K562 (cell line): ENCODE measurements around the gene SNX3. TPM values are rescaled to one million over a fixed set of nuclear protein-coding genes. Genes with fewer than 3 reads are reported as not detected.

Experiments
- ATF1 ChIP-seq, 2 experiments: fragments of 450-650 bp in 1 of 2; IDR thresholded peaks; 2 replicates each; pipeline ENCODE4 v1.6.1; 2016; ENCODE audit warnings: missing compliant biosample characterization in 1 of 2, missing genetic modification characterization in 1 of 2
- ATF4 ChIP-seq: fragments of 450-650 bp; formaldehyde crosslinking; IDR thresholded peaks from 2 replicates; pipeline ENCODE4 v1.4.0; 2022; ENCODE audit warnings: mild to moderate bottlenecking, moderate library complexity
- CBX5 ChIP-seq: IDR thresholded peaks from 2 replicates; pipeline ENCODE4 v1.6.1; 2014; ENCODE audit warnings: low read depth, borderline replicate concordance
- CHAMP1 ChIP-seq: fragments of 450-650 bp; IDR thresholded peaks from 2 replicates; pipeline ENCODE4 v1.6.1; 2016; ENCODE audit warnings: mild to moderate bottlenecking
- CREB1 ChIP-seq, 2 experiments: sonication (generic) in 1 of 2; formaldehyde crosslinking in 1 of 2; IDR thresholded peaks; 2 replicates each; pipeline versions ENCODE4 v1.6.1 to v1.8.0; 2012 to 2022; ENCODE audit warnings: inconsistent platforms in 1 of 2, mild to moderate bottlenecking in 1 of 2, missing genetic modification reagents in 1 of 2, moderate library complexity in 1 of 2
- E4F1 ChIP-seq: fragments of 250-450 bp; sonication (Bioruptor Pico); IDR thresholded peaks from 2 replicates; pipeline ENCODE4 v1.5.0; 2021; ENCODE audit warnings: mild to moderate bottlenecking, borderline replicate concordance
- EHMT2 ChIP-seq: fragments of 450-650 bp; IDR thresholded peaks from 2 replicates; pipeline ENCODE4 v1.6.1; 2018; ENCODE audit warnings: antibody characterized with exemption
- GATA2 ChIP-seq: sonication (generic); formaldehyde crosslinking; IDR thresholded peaks from 2 replicates; pipeline ENCODE4 v1.4.0; 2020; ENCODE audit warnings: mild to moderate bottlenecking, missing genetic modification reagents
- KAT2B ChIP-seq: IDR thresholded peaks from one replicate; pipeline ENCODE4 v1.6.1; 2012; ENCODE audit warnings: low read depth, mild to moderate bottlenecking, control low read depth, inconsistent platforms, low read length, moderate library complexity
- MBD1 ChIP-seq: fragments of 250-450 bp; sonication (Bioruptor Pico); IDR thresholded peaks from 2 replicates; pipeline ENCODE4 v1.8.0; 2022; ENCODE audit warnings: inconsistent platforms
- MTA1 ChIP-seq: fragments of 450-650 bp; IDR thresholded peaks from 2 replicates; pipeline ENCODE4 v1.6.1; 2017; ENCODE audit warnings: borderline replicate concordance
- MXD1 ChIP-seq: fragments of 250-450 bp; sonication (Bioruptor Pico); IDR thresholded peaks from 2 replicates; pipeline ENCODE4 v1.8.0; 2021; ENCODE audit warnings: borderline replicate concordance, mild to moderate bottlenecking, moderate library complexity; ENCODE audit not compliant: poor library complexity, severe bottlenecking
- PHF21A ChIP-seq: fragments of 450-650 bp; IDR thresholded peaks from 2 replicates; pipeline ENCODE4 v1.6.1; 2017; ENCODE audit warnings: low read depth, borderline replicate concordance
- RAD51 ChIP-seq: fragments of 450-650 bp; IDR thresholded peaks from 2 replicates; pipeline ENCODE4 v1.7.1; 2016; ENCODE audit warnings: low read depth, mild to moderate bottlenecking, borderline replicate concordance
- SMAD1 ChIP-seq: fragments of 150-350 bp; IDR thresholded peaks from 2 replicates; pipeline ENCODE4 v1.6.1; 2014; ENCODE audit warnings: low read length, low read depth; ENCODE audit not compliant: partially characterized antibody
- SREBF2 ChIP-seq: sonication (generic); formaldehyde crosslinking; IDR thresholded peaks from 2 replicates; pipeline ENCODE4 v1.4.0; 2020; ENCODE audit warnings: mild to moderate bottlenecking, missing genetic modification reagents
- TRIM24 ChIP-seq, 2 experiments: fragments of 450-650 bp; IDR thresholded peaks; 2 replicates each; pipeline ENCODE4 v1.6.1; 2016
- TSC22D4 ChIP-seq: fragments of 450-650 bp; IDR thresholded peaks from 2 replicates; pipeline ENCODE4 v1.6.1; 2016; ENCODE audit warnings: missing genetic modification characterization, missing biosample characterization, control low read depth
- ZNF408 ChIP-seq: fragments of 250-450 bp; sonication (Bioruptor Pico); IDR thresholded peaks from 2 replicates; pipeline ENCODE4 v1.4.0; 2020; ENCODE audit warnings: low read depth, mild to moderate bottlenecking, moderate library complexity
- ZNF511 ChIP-seq: sonication (generic); formaldehyde crosslinking; IDR thresholded peaks from 2 replicates; pipeline ENCODE4 v1.8.0; 2022; ENCODE audit warnings: mild to moderate bottlenecking, missing genetic modification reagents
- polyA plus RNA-seq, 8 experiments: library from polyadenylated mRNA; depleted of rRNA in 4 of 8; stranded (reverse) in 5 of 8; unstranded in 3 of 8; fragments of >200 nt; fragmentation: Nextera tagmentation in 2 of 8; fragmentation: Illumina TruSeq in 1 of 8; extraction: Ambion mirVana in 2 of 8; extraction: Trizol in 1 of 8; gene quantifications; 2 replicates each; pipeline versions ENCODE4 v1.2.1 to v1.2.3, GENCODE V29; 2011 to 2014; ENCODE audit warnings: inconsistent platforms in 1 of 8, missing spikeins in 1 of 8
- total RNA-seq, 7 experiments: library from RNA; depleted of rRNA in 6 of 7; stranded (reverse); fragments of >200 nt in 6 of 7; fragmentation: Illumina TruSeq in 2 of 7; extraction: Trizol in 2 of 7; gene quantifications; 2 replicates each; pipeline versions ENCODE4 v1.2.1 to v1.2.3, GENCODE V29; 2011 to 2021; ENCODE audit warnings: low replicate concordance in 1 of 7

The SNX3 gene
- total and polyA plus RNA-seq, 9 of the 15 experiments (the other 6 are each of a cell fraction or from before 2014, with no cell fraction given): 48.9 to 410 (median 159) TPM

GRCh38 chr6:108242259-108242658 lies 18.6 kb downstream of the SNX3 start (continued):
- TF ChIP-seq ZNF408: no peak
- no peak for TF ChIP-seq ZNF511 (CRISPR knock-in tag)
- TF ChIP-seq E4F1 (CRISPR knock-in tag): no peak
- no peak for TF ChIP-seq SMAD1
- TF ChIP-seq EHMT2: peak; percentile 67
- no peak for TF ChIP-seq MBD1
- TF ChIP-seq CBX5: peak; percentile 88
- no peak for TF ChIP-seq GATA2
- TF ChIP-seq KAT2B: no peak
- no peak for TF ChIP-seq CREB1 (IDR thresholded peaks at IDR 0.05)
- TF ChIP-seq CREB1 (CRISPR knock-in tag; IDR thresholded peaks at IDR 0.05): no peak
- TF ChIP-seq MXD1 (CRISPR knock-in tag): no peak
- peak; percentile 60; the same call in 1 of the 2 replicates for TF ChIP-seq CHAMP1
- TF ChIP-seq SREBF2: no peak
- TF ChIP-seq PHF21A: no peak
- no peak for TF ChIP-seq MTA1
- TF ChIP-seq ATF1 (CRISPR knock-in tag; IDR thresholded peaks at IDR 0.05): no peak
- no peak for TF ChIP-seq ATF1 (tag; IDR thresholded peaks at IDR 0.05)
- peak in 1 of 2 experiments; percentile 84; a peak in 3 of 4 replicates for TF ChIP-seq TRIM24 (IDR thresholded peaks at IDR 0.05)
- no peak for TF ChIP-seq RAD51
- TF ChIP-seq TSC22D4: no peak
- TF ChIP-seq ATF4 (CRISPR knock-in tag): no peak
